Astrocyte (in vitro differentiated cells and primary cell): ENCODE data around the gene FMN1. TPM values are rescaled to one million over a fixed set of nuclear protein-coding genes. Genes with fewer than 3 reads are reported as not detected.

ENCODE experiments used
- DNase-seq: peaks from one replicate; pipeline ENCODE4 v3.0.0-alpha.2; 2010; ENCODE audit warnings: low read depth
- FAIRE-seq: peaks from 2 replicates; lab custom pipeline; 2011; peaks lifted over from hg19 to GRCh38; lab: Jason Lieb, UNC
- H2AFZ ChIP-seq: 2 replicates; pipeline ENCODE4 v1.6.0; 2012; ENCODE audit warnings: low read depth, low read length, inconsistent platforms
- H3K27ac ChIP-seq: 2 replicates; pipeline ENCODE4 v1.5.1; 2011; ENCODE audit warnings: low read depth, low read length, inconsistent platforms
- H3K27me3 ChIP-seq: 2 replicates; pipeline ENCODE4 v1.6.0; 2011; ENCODE audit warnings: low read length, inconsistent platforms; ENCODE audit not compliant: insufficient read depth
- H3K36me3 ChIP-seq: 2 replicates; pipeline ENCODE4 v1.5.1; 2011; ENCODE audit warnings: low read length, inconsistent platforms; ENCODE audit not compliant: insufficient read depth
- H3K4me1 ChIP-seq: 2 replicates; pipeline ENCODE4 v1.5.1; 2011; ENCODE audit warnings: low read length, inconsistent platforms; ENCODE audit not compliant: insufficient read depth
- H3K4me2 ChIP-seq: 2 replicates; pipeline ENCODE4 v1.6.0; 2012; ENCODE audit warnings: low read length, inconsistent platforms
- H3K4me3 ChIP-seq: 2 replicates; pipeline ENCODE4 v1.5.1; 2011; ENCODE audit warnings: low read depth, mild to moderate bottlenecking, low read length, inconsistent platforms; ENCODE audit not compliant: insufficient read depth
- H3K79me2 ChIP-seq: 2 replicates; pipeline ENCODE4 v1.6.0; 2012; ENCODE audit warnings: mild to moderate bottlenecking, low read length, inconsistent platforms; ENCODE audit not compliant: insufficient read depth
- H3K9ac ChIP-seq: 2 replicates; pipeline ENCODE4 v1.6.0; 2012; ENCODE audit warnings: mild to moderate bottlenecking, low read length, inconsistent platforms
- H3K9me3 ChIP-seq: 2 replicates; pipeline ENCODE4 v1.5.1; 2012; ENCODE audit warnings: low read depth, mild to moderate bottlenecking, low read length, inconsistent platforms; ENCODE audit not compliant: insufficient read depth
- H4K20me1 ChIP-seq: 2 replicates; pipeline ENCODE4 v1.6.0; 2012; ENCODE audit warnings: low read length, inconsistent platforms; ENCODE audit not compliant: insufficient read depth
- H3K27ac Mint-ChIP-seq: one replicate; pipeline ENCODE4 v1.8.0; 2021; ENCODE audit warnings: mild to moderate bottlenecking, mixed read lengths; ENCODE audit not compliant: unreplicated experiment
- H3K27me3 Mint-ChIP-seq: one replicate; pipeline ENCODE4 v1.8.0; 2021; ENCODE audit warnings: low read depth, mixed read lengths; ENCODE audit not compliant: unreplicated experiment
- H3K36me3 Mint-ChIP-seq: one replicate; pipeline ENCODE4 v1.8.0; 2021; ENCODE audit warnings: low read depth, mixed read lengths; ENCODE audit not compliant: unreplicated experiment
- H3K4me1 Mint-ChIP-seq: one replicate; pipeline ENCODE4 v1.8.0; 2021; ENCODE audit warnings: low read depth, mixed read lengths; ENCODE audit not compliant: unreplicated experiment
- H3K4me3 Mint-ChIP-seq: one replicate; pipeline ENCODE4 v1.8.0; 2021; ENCODE audit warnings: mild to moderate bottlenecking, moderate library complexity, mixed read lengths; ENCODE audit not compliant: unreplicated experiment
- H3K9me3 Mint-ChIP-seq: one replicate; pipeline ENCODE4 v1.8.0; 2021; ENCODE audit warnings: mild to moderate bottlenecking, mixed read lengths; ENCODE audit not compliant: unreplicated experiment
- EZH2 ChIP-seq: IDR thresholded peaks from 2 replicates; pipeline ENCODE4 v1.6.1; 2012; ENCODE audit warnings: mild to moderate bottlenecking, low read length, inconsistent platforms; ENCODE audit not compliant: insufficient read depth
- total RNA-seq: library from RNA; stranded (reverse); gene quantifications from 2 replicates; pipeline ENCODE4 v1.2.1, GENCODE V29; 2021
- TF ChIP-seq, protein P1 (sequence below): IDR thresholded peaks from 2 replicates; pipeline ENCODE4 v1.5.1; 2011; ENCODE audit warnings: low read depth, mild to moderate bottlenecking, inconsistent platforms, low read length, moderate library complexity; ENCODE audit not compliant: insufficient read depth

Gene FMN1
- total RNA-seq, 1 donor from 2014 or later = 5.3 TPM

DNA sequence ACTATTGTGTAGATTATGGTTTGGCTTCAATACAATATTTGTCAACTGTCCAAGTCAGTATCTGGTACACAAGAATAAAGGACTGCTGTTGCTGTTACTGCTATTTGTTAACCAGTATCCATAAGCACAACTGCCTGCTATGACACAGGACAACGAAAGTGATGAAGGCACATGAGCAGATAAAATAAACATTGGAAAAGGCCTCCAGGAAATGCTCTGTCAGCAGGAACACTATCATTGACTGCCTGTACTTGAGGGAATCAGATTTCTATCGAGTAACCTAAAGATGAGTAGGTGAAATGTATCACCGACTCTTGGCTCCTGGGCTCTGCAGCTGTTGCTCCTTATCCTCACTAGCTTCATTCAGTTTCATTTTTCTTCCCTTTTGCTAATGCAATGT is 56.5 kb downstream of the FMN1 start:
- H3K27me3 Mint-ChIP-seq = peaks cover 3% of the 10 kb centered on the region
- Histone ChIP-seq H3K36me3 (no peaks in the 10 kb centered on the region), H3K9ac (no peak overlapping the region), H3K4me3 (no peak overlapping the region), H3K27me3 (no peaks in the 10 kb centered on the region), H3K79me2 (no peaks in the 10 kb centered on the region), H2AFZ (no peak overlapping the region), H4K20me1 (no peaks in the 10 kb centered on the region), H3K27ac (no peak overlapping the region), H3K4me2 (no peak overlapping the region), H3K4me1 (no peaks in the 10 kb centered on the region), H3K9me3 (no peaks in the 10 kb centered on the region)
- H3K27ac Mint-ChIP-seq = no peak overlapping the region
- H3K36me3 Mint-ChIP-seq = no peaks in the 10 kb centered on the region
- no peak for TF ChIP-seq EZH2
- TF ChIP-seq, protein P1, sequence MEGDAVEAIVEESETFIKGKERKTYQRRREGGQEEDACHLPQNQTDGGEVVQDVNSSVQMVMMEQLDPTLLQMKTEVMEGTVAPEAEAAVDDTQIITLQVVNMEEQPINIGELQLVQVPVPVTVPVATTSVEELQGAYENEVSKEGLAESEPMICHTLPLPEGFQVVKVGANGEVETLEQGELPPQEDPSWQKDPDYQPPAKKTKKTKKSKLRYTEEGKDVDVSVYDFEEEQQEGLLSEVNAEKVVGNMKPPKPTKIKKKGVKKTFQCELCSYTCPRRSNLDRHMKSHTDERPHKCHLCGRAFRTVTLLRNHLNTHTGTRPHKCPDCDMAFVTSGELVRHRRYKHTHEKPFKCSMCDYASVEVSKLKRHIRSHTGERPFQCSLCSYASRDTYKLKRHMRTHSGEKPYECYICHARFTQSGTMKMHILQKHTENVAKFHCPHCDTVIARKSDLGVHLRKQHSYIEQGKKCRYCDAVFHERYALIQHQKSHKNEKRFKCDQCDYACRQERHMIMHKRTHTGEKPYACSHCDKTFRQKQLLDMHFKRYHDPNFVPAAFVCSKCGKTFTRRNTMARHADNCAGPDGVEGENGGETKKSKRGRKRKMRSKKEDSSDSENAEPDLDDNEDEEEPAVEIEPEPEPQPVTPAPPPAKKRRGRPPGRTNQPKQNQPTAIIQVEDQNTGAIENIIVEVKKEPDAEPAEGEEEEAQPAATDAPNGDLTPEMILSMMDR = no peak
- peaks cover 3% of the 10 kb centered on the region for H3K9me3 Mint-ChIP-seq
- no peak for DNase-seq
- no peak overlapping the region for H3K4me3 Mint-ChIP-seq
- no peak for FAIRE-seq
- H3K4me1 Mint-ChIP-seq = peaks cover 11% of the 10 kb centered on the region

- Mint-ChIP-seq H3K27ac (no peak overlapping the region), H3K27me3 (peaks cover 3% of the 10 kb centered on the region), H3K4me3 (no peak overlapping the region), H3K4me1 (peaks cover 18% of the 10 kb centered on the region), H3K9me3 (peaks cover 3% of the 10 kb centered on the region), H3K36me3 (no peaks in the 10 kb centered on the region)
- Histone ChIP-seq H4K20me1 (no peaks in the 10 kb centered on the region), H3K4me3 (no peak overlapping the region), H3K4me2 (no peak overlapping the region), H3K4me1 (peaks cover 6% of the 10 kb centered on the region), H3K9me3 (no peaks in the 10 kb centered on the region), H2AFZ (no peak overlapping the region), H3K27ac (no peak overlapping the region), H3K9ac (no peak overlapping the region), H3K36me3 (no peaks in the 10 kb centered on the region), H3K79me2 (no peaks in the 10 kb centered on the region), H3K27me3 (no peaks in the 10 kb centered on the region)
- no peak for DNase-seq
- no peak for FAIRE-seq
- TF ChIP-seq EZH2 = no peak
- TF ChIP-seq, protein P1 = no peak
Measured at GRCh38 chr15:33137101-33137500, 57.4 kb downstream of the FMN1 start.

DNA sequence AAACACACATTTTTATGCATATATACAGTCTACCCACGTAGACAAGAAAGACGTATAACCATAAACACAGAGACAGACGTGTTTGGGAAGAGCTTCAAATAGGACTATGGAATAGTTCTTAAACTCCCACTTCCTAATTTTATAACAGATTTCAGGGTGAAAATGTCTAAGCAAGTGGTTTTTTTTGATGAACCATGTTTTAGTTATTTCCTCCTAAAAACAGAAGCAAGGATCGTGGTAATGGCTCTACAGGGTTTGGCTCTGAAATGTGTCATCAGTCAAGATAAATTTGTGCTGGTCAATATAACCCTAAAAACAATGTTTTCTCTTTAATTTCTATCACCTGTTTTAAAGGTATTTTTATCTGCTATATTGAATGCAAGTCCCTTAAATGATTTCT is 58.2 kb downstream of the FMN1 start:
- TF ChIP-seq, protein P1 = no peak
- TF ChIP-seq EZH2 = no peak
- H3K4me1 Mint-ChIP-seq = peaks cover 25% of the 10 kb centered on the region
- Histone ChIP-seq H4K20me1 (no peaks in the 10 kb centered on the region), H2AFZ (no peak overlapping the region), H3K4me1 (peaks cover 14% of the 10 kb centered on the region), H3K4me2 (no peak overlapping the region), H3K9ac (no peak overlapping the region), H3K27me3 (no peaks in the 10 kb centered on the region), H3K9me3 (no peaks in the 10 kb centered on the region), H3K36me3 (no peaks in the 10 kb centered on the region), H3K4me3 (no peak overlapping the region), H3K27ac (no peak overlapping the region), H3K79me2 (no peaks in the 10 kb centered on the region)
- H3K9me3 Mint-ChIP-seq = peaks cover 3% of the 10 kb centered on the region
- H3K4me3 Mint-ChIP-seq = no peak overlapping the region
- no peak for DNase-seq
- H3K27ac Mint-ChIP-seq = no peak overlapping the region
- H3K36me3 Mint-ChIP-seq = no peaks in the 10 kb centered on the region
- H3K27me3 Mint-ChIP-seq = peaks cover 1% of the 10 kb centered on the region
- no peak for FAIRE-seq
